ENCODE measurements around the gene CARD10. TPM values are rescaled to one million over a fixed set of nuclear protein-coding genes. Genes with fewer than 3 reads are reported as not detected.

Gene CARD10
- total and polyA plus RNA-seq, 2 of the 8 experiments (the other 6 are each of a cell fraction or from before 2014, with no cell fraction given) = 13.5 to 14.4 TPM

DNA sequence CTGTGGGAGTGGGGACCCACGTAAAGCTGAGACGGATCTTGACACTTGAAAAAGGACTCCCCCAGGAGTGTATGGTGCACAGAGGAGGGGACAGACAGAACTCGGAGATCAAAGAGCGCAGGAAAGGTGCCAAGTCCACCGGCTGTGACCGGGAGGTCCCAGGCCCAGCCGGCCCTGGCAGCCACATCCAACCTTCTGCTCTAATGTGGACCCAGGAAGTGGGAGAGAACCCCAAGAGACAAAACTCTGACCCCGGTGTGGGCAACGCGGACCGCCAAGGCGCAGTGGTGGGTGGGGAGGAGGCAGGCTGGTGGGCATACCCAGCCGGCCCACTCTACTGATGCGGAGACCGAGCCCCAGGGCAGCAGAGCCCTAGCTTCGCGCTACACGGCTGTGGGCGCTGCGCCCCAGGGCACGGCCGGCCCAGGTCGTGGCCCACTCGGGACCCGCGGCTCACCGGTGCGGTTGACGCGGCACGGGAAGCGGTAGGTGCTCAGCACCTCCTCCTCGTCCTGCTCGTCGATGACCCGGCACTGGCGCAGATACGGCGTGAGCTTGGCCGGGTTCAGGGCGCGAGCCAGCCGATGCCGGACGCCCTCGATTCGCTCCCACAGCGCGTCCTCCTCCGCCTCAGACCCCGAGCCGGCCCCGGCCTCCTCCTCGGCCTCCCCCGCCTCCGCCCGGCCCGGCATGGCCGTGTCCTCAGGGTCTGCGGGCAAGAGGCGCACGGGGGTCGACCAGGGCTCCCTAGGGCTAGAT lies 527 bp downstream of the CARD10 start (continued):
- TF ChIP-seq HDAC2 (IDR thresholded peaks at IDR 0.05; ENCODE audit: borderline replicate concordance in 1 of 2, low read depth in 2 of 2, low read length in 2 of 2) = no peak; a peak in 1 of 4 replicates
- TF ChIP-seq EZH2 (IDR thresholded peaks at IDR 0.05; ENCODE audit: low read depth, low read length, severe bottlenecking) = peak; percentile 63
- no peak for TF ChIP-seq RXRA (IDR thresholded peaks at IDR 0.05; ENCODE audit: insufficient read depth, low read depth, low read length)
- TF ChIP-seq, protein P1, sequence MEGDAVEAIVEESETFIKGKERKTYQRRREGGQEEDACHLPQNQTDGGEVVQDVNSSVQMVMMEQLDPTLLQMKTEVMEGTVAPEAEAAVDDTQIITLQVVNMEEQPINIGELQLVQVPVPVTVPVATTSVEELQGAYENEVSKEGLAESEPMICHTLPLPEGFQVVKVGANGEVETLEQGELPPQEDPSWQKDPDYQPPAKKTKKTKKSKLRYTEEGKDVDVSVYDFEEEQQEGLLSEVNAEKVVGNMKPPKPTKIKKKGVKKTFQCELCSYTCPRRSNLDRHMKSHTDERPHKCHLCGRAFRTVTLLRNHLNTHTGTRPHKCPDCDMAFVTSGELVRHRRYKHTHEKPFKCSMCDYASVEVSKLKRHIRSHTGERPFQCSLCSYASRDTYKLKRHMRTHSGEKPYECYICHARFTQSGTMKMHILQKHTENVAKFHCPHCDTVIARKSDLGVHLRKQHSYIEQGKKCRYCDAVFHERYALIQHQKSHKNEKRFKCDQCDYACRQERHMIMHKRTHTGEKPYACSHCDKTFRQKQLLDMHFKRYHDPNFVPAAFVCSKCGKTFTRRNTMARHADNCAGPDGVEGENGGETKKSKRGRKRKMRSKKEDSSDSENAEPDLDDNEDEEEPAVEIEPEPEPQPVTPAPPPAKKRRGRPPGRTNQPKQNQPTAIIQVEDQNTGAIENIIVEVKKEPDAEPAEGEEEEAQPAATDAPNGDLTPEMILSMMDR (IDR thresholded peaks at IDR 0.05; ENCODE audit: control extremely low read depth in 1 of 3, insufficient read depth in 1 of 3, low read depth in 1 of 3, low read length in 3 of 3) = no peak
- TF ChIP-seq, protein P2, sequence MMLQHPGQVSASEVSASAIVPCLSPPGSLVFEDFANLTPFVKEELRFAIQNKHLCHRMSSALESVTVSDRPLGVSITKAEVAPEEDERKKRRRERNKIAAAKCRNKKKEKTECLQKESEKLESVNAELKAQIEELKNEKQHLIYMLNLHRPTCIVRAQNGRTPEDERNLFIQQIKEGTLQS (IDR thresholded peaks at IDR 0.05; ENCODE audit: insufficient read depth, low read depth, low read length) = no peak
- no peak for TF ChIP-seq CBX8 (IDR thresholded peaks at IDR 0.05; ENCODE audit: borderline replicate concordance, low read depth, low read length)
